GM12892 (cell line): ENCODE data around the gene ADNP.

Experiments
- POLR2A ChIP-seq: IDR thresholded peaks from 2 replicates; pipeline ENCODE4 v1.6.1; 2011; ENCODE audit warnings: low read depth, low read length, control low read depth
- POLR2AphosphoS5 ChIP-seq: IDR thresholded peaks from 2 replicates; pipeline ENCODE4 v1.6.1; 2011; ENCODE audit warnings: low read depth, low read length, control low read depth
- TAF1 ChIP-seq: IDR thresholded peaks from 2 replicates; pipeline ENCODE4 v1.6.1; 2011; ENCODE audit warnings: low read depth, mild to moderate bottlenecking, control low read depth, low read length, borderline replicate concordance

- TF ChIP-seq POLR2AphosphoS5 (no peak), POLR2A (no peak), TAF1 (no peak)
These were observed 46.1 kb upstream of the ADNP start for GRCh38 chr20:50977066-50978021.
